Left ventricle myocardium superior (tissue), 1 donor: Measurements from ENCODE around the gene SERPINH1. TPM values are rescaled to one million over a fixed set of nuclear protein-coding genes. Genes with fewer than 3 reads are reported as not detected.

Experiments used
- ATAC-seq: fragments of 200-7000 bp; cut with Tn5 transposase; one replicate; pipeline ENCODE4 v1.9.1; 2020; ENCODE audit warnings: mild to moderate bottlenecking, moderate library complexity
- DNase-seq: peaks from one replicate; pipeline ENCODE4 v3.0.0-alpha.2; 2020
- intact Hi-C: fragments of 100-400 bp; cut with micrococcal nuclease; formaldehyde crosslinking; loops from one replicate; pipeline ENCODE4 v1.11.0; 2022
- total RNA-seq: library from RNA; stranded (reverse); fragmentation: NEBNext Ultra II Directional; extraction: Animal tissue kit (Norgen Biotek cat#: 25700); gene quantifications from one replicate; pipeline ENCODE4 v1.2.1, GENCODE V29; 2021
- donor health status: DM: no; HTN: yes; CAD: no; lungs with severe emphysema.

Gene SERPINH1
- total RNA-seq, 1 donor from 2014 or later = 58.5 TPM

DNA sequence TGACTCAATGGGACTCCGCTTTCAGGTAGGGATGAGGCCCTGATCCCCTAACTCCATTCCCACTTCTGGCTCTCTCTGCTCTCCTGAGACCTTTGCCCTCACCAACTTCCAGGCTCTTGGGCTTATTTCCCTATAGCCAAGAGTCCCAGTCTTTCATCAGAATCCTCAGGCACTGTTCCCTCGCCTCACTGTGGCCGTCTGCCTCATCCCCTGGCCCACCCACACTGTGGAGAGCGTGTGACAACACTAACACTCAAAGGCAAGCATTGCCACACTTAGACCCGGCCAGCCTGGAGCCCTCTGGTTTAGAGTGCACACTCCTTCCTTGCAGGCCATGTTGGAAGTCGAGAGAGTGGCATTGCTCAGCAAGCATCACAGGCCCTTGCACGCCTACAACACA, 27.0 kb downstream of the SERPINH1 start:
- no peak for ATAC-seq
- no peak for DNase-seq
- intact Hi-C loops = no loop called here

DNA sequence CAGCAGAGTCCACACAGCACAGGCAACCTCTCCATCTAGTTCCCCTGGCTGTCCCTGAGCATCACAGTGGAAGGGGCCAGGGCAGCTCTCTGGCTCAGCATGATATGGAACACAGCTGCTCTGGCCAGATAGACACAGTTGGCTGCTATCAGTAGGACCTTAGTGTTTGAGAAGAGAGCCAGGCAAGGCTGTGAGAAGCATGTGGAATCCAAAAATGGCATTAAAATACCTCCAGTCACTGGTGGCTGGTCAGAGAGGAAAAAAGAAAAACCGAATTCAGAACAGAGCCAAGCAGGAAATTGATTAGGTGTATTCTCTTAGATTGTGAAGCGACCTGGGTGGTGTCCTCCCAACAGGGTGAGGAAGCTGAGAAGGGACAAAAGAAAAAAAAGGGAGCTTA, 27.9 kb downstream of the SERPINH1 start:
- DNase-seq = peak; percentile 63
- ATAC-seq = peak; percentile 95
- intact Hi-C loops = no loop called here

- DNase-seq = no peak
- ATAC-seq = no peak
- intact Hi-C loops = no loop called here
Observed at GRCh38 chr11:75591371-75591770, 29.3 kb downstream of the SERPINH1 start.

- DNase-seq (no peak), ATAC-seq (no peak)
- intact Hi-C loops = no loop called here
Observed at GRCh38 chr11:75591966-75592365, 29.9 kb downstream of the SERPINH1 start.

DNA sequence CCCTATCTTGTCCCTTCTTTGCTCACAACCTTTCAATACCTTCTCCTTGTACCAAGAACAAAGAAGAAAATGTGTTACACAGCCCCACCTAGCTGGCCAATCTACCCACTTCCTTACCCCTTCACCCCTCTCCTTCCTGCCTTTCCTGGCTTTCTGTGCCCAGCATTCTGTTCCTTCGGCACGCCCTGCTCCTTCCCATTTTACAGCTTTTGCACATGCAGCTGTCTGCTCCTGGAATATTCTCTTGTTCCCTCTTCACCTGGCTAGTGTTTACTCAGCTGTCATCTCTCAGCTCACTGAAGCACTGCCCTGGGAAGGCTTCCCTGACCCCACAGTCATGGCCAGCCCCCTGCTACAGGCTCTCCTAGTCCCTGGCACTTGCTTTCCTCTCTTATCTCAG, 30.7 kb downstream of the SERPINH1 start:
- intact Hi-C loops = no loop called here
- DNase-seq (no peak), ATAC-seq (no peak)

- ATAC-seq = no peak
- DNase-seq = no peak
- intact Hi-C loops = no loop called here
Observed at GRCh38 chr11:75593286-75593915, 31.3 kb downstream of the SERPINH1 start.

DNA sequence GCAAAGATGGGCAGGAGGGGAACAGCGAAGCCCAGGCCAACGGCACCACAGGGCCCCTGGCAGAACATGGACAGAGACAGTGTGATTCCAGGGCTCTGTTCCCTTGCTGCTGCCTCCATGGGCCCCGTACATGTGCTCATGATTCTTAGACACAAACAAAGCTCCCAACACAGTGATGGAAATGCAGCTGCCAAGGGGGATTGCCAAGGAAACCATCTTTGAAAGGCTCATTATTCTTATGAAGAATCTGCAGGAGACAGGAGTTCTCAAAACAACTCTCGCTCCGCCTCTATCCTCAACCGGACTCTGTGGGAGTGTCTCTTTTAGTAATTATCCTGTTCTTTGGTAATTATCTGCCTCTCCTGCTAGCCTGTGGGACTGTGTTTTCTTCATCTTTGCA, 32.2 kb downstream of the SERPINH1 start:
- intact Hi-C loops = no loop called here
- no peak for ATAC-seq
- no peak for DNase-seq

GRCh38 chr11:75595429-75595828, 33.4 kb downstream of the SERPINH1 start:
- intact Hi-C loops = no loop called here
- no peak for DNase-seq
- ATAC-seq = no peak

GRCh38 chr11:75596914-75597313, 34.9 kb downstream of the SERPINH1 start:
- ATAC-seq (no peak), DNase-seq (no peak)
- intact Hi-C loops = no loop called here

DNA sequence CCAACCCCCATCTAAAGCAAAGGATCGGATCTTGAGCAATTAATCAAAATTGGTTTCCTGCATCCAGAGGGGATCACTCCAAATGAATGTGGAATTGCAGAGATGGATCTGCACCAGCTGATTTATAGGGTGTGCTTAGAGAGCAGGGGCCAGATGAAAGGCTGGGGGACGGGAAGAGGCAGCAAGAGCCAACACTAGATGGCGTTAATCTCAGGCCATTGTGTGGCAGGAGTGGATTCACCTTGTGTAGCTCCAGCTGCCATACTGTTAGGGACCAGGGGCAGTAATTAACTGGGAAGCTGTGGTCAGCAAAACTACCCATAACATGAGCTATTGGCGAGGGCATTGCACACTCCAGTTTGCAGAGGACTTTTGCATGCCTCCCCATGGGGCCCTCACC, 35.6 kb downstream of the SERPINH1 start:
- intact Hi-C loops = no loop called here
- ATAC-seq = peak; percentile 38
- no peak for DNase-seq

DNA sequence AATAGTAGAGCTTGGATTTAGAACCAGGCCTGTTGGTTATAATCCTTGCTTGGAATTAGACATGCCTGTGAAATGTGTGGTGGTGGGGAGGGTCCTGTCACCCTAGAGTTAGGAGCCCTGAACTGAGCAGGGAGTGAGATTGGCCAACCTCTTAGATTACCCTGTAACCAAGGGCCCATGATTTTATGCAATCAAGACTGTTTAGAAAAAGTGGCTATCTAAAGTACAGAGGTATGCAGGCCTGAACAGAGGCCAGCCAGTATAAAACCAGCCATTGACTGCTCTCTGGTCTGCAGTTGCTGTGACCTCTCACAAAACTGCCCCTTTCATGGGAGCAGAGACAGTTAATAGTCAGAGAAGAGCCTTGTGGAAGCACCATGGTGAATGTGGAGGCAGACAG, 36.2 kb downstream of the SERPINH1 start:
- DNase-seq (no peak), ATAC-seq (no peak)
- intact Hi-C loops = no loop called here

DNA sequence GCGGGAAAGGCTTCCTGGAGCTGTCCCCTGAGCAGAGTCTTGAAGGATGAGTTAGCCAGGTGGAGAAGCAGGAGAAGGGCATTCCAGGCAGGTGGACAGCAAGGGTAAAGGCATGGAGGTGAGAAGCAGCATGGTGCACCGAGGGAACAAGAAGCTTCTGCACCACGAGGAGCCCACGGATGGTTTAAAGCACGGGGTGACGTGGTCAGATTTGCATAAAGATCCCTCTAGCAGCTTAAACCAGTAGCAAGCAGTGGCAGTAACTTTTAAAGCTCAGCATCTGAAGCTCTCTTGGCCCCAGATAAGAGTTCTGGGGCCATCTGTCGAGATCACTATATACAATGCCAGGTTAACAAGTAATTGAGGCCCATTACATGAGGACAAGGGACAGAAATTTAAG, 36.8 kb downstream of the SERPINH1 start:
- no peak for DNase-seq
- intact Hi-C loops = no loop called here
- no peak for ATAC-seq

DNA sequence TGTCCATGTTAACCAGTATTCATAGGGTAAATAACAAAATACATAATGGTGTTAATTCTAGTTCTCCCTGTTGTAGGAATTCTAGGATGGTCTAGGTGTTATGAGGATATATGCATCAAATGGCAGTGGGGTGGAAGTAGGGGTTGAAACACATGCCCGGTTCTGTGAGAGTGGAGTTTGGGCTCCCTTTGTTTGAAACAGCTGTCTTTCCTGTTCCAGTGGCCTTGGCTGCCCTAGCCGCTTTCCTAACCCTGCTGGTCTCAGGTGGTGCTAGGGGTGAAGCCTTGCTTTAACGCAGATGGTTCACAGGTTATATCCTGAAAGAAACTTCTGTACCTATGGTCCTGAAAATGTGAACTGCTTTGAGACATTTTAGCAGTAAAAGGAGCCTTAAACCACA, 38.3 kb downstream of the SERPINH1 start:
- intact Hi-C loops = no loop called here
- no peak for ATAC-seq
- no peak for DNase-seq

GRCh38 chr11:75601494-75601893, 39.4 kb downstream of the SERPINH1 start:
- DNase-seq = no peak
- ATAC-seq = no peak
- intact Hi-C loops = no loop called here

GRCh38 chr11:75602951-75603350, 40.9 kb downstream of the SERPINH1 start:
- intact Hi-C loops = no loop called here
- no peak for ATAC-seq
- DNase-seq = no peak

DNA sequence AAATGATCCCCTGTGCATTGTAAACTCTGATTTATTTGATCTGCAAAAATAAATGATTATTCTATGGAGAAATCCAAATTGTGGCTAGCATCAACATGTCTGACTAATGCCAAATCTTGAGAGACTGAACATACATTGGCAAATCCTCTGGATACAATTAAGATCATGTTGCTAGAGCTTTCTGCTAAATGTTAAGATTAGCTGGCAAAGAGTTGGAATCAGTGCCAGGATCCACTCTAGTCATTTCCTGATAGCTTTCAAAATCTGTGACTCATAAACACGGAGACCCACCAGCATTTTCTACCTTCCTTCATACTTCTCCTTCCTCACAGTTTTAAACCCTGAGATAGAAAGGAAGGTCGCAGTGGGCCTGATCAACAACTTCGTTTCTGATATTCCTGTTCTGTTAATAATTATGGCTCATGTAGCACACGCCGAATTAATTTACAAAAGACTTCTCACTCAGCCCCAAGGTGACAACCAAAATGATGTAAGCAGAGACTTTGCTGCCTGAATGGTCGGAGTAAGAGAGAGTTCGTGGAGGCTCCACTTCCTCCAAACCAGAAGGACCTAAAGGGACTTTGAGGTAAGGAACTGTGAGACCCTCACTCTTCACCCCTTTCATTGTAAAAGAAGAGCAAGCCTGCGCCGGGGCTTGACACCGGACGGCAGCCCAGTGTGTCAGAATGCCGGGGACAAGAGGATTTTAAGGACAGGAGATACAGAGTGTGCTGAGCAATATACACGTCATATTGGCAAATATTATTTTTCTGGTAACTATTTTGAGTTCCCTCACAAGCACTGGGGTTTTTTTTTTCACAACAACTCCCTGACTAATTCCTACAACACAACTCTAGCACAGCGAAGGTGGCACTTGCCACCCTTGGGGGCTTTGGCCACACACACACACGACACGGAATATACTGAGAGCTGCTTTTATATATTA, 42.0 kb downstream of the SERPINH1 start:
- ATAC-seq = no peak
- no peak for DNase-seq
- intact Hi-C loops = no loop called here

DNA sequence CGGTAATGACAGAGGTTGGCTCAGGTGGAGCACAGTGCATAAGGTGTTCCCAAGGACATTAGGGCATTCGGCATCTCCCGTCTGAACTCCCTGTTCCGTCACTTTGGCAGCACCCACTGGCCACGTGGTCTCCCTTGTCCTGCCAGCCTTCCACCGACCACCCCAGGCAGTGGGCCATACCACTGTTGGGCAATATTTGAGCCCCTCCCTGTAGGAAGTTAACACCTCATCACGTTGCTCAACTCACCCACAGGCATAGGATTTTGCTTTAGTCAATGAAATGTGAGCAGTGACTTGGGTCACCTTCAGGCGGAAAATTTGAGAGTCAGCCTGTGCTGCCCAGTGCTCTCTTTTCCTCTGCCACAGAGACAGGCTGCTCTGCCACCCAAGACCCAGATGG, 44.0 kb downstream of the SERPINH1 start:
- intact Hi-C loops = no loop called here
- ATAC-seq (no peak), DNase-seq (no peak)

DNA sequence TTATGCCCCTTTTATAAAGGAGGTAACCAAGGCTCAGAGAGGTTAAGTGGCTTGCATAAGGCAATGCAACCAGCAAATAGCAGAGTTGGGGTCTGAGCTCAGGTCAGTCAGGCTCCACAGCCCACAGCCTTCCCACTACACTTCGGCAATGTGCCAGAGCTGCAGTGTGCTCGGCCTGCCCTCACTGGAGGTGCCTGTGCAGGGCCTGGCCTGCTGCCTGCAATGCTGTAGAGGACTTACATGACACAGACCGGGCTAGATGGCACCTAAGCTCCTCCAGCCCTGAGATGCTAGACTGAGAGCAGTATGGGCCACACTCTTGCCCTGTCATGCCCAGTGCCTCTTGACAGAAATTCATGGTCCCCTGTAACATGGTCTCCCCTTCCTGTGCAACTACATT, 49.8 kb downstream of the SERPINH1 start:
- intact Hi-C loops = no loop called here
- ATAC-seq = peak; percentile 66
- DNase-seq = peak; percentile 44

DNA sequence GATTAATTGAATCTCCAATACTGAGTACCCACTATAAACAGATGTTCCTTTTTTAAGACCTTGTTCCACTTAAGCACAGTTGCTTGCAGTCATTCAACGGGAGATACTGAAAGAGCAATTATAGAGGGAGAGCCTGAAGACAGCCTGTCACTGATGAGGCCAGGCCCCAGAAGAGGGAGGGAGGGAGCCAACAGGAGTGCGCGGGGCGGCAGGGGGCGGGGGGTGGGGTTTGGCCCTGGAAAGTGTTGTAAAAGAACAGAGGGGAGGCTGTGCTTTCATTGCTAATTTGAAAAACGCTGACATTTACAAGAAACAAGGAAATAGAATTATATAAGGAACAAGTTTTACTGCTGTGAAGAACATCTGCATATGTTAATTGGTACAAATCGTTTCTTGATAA, 53.7 kb downstream of the SERPINH1 start:
- ATAC-seq = no peak
- intact Hi-C loops = loop anchor here (2.0 kb wide), 1 partner anchor 35 kb away; no protein-coding TSS in a partner anchor
- no peak for DNase-seq

GRCh38 chr11:75616281-75616680, 54.2 kb downstream of the SERPINH1 start:
- intact Hi-C loops = loop anchor here (2.0 kb wide), 1 partner anchor 35 kb away; no protein-coding TSS in a partner anchor
- no peak for DNase-seq

More at GRCh38 chr11:75616281-75616680, 54.2 kb downstream of the SERPINH1 start:
- no peak for ATAC-seq
